ENCODE data around the gene MYO18A. TPM values are rescaled to one million over a fixed set of nuclear protein-coding genes. Genes with fewer than 3 reads are reported as not detected.
"Not testable (repeated sequence)": the region's sequence is repeated elsewhere in the genome, so short reads cannot be mapped to it uniquely, and the experiment has no call there.

The MYO18A gene
- total RNA-seq, 2 donors from 2014 or later, result 34.6 to 80.5 TPM

GRCh38 chr17:29148257-29148789, 31.9 kb downstream of the MYO18A start:
- Histone ChIP-seq H3K27me3 (replicated peaks; ENCODE audit: insufficient read depth) (no peaks in the 10 kb centered on the region), H3K9me3 (no peaks in the 10 kb centered on the region), H3K4me1 (replicated peaks) (peaks cover 6% of the 10 kb centered on the region), H3K27ac (peak overlapping the region; percentile 68 to 74), H3K4me3 (peak overlapping the region; percentile 40 to 41), H3K36me3 (no peaks in the 10 kb centered on the region)
- DNase-seq (ENCODE audit: low spot score), result no peak
- WGBS, result 33% methylated on average over 5 of the region's 5 CpGs
- intact Hi-C loops (cut with DNase I), result loop anchor here (2.0 kb wide), 3 partner anchors 32 to 144 kb away; partner anchors contain the start of gene MYO18A
- no peak for TF ChIP-seq POLR2A (IDR thresholded peaks at IDR 0.05)
- TF ChIP-seq POLR2AphosphoS5 (IDR thresholded peaks at IDR 0.05), result no peak
- TF ChIP-seq, protein P1, sequence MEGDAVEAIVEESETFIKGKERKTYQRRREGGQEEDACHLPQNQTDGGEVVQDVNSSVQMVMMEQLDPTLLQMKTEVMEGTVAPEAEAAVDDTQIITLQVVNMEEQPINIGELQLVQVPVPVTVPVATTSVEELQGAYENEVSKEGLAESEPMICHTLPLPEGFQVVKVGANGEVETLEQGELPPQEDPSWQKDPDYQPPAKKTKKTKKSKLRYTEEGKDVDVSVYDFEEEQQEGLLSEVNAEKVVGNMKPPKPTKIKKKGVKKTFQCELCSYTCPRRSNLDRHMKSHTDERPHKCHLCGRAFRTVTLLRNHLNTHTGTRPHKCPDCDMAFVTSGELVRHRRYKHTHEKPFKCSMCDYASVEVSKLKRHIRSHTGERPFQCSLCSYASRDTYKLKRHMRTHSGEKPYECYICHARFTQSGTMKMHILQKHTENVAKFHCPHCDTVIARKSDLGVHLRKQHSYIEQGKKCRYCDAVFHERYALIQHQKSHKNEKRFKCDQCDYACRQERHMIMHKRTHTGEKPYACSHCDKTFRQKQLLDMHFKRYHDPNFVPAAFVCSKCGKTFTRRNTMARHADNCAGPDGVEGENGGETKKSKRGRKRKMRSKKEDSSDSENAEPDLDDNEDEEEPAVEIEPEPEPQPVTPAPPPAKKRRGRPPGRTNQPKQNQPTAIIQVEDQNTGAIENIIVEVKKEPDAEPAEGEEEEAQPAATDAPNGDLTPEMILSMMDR (IDR thresholded peaks at IDR 0.05), result no peak

DNA sequence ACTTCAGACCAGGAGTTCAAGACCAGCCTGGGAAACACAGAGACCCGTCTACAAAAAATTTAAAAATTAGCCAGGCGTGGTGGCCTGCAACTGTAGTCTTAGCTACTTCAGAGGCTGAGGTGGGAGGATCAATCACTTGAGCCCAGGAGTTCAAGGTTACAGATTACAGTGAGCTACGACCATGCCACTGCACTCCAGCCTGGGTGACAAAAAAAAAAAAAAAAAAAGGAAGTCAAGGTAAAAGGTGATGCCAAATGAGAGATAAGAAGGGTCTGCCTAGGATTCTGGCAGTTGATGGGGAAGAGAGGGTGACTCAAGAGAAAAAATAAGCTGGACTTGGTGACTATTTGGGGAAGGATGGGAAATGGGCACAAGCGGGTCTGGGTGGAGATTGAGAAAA, 32.5 kb downstream of the MYO18A start:
- H3K27me3 ChIP-seq (replicated peaks; ENCODE audit: insufficient read depth), result no peaks in the 10 kb centered on the region
- peaks cover 6% of the 10 kb centered on the region for H3K4me1 ChIP-seq (replicated peaks)
- intact Hi-C loops (cut with DNase I), result loop anchor here (2.0 kb wide), 3 partner anchors 33 to 145 kb away; partner anchors contain the start of gene MYO18A
- WGBS, result 89% methylated on average over 4 of the region's 4 CpGs
- no peaks in the 10 kb centered on the region for H3K36me3 ChIP-seq
- H3K4me3 ChIP-seq, result no peak overlapping the region
- no peak for DNase-seq (ENCODE audit: low spot score)
- no peak overlapping the region for H3K27ac ChIP-seq
- no peak for TF ChIP-seq POLR2A (IDR thresholded peaks at IDR 0.05)
- no peak for TF ChIP-seq POLR2AphosphoS5 (IDR thresholded peaks at IDR 0.05)
- TF ChIP-seq, protein P1 (IDR thresholded peaks at IDR 0.05), result no peak
- no peaks in the 10 kb centered on the region for H3K9me3 ChIP-seq

DNA sequence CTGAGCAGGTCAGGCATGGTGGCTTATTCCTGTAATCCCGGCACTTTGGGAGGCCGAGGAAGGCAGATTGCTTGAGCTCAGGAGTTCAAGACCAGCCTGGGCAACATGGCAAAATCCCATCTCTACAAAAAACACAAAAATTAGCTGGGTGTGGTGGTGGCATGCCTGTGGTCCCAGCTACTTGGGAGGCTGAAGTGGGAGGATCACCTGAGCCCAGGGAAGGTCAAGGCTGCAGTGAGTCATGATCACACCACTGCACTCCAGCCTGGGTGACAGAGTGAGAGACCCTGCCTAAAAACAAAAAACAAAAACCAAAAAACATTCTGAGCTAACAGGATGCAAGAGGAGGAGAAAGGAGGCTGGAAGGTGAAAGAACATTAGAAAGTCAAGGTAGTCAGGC, 33.0 kb downstream of the MYO18A start:
- H3K9me3 ChIP-seq; H3K4me1 ChIP-seq (replicated peaks); intact Hi-C loops (cut with DNase I); DNase-seq (ENCODE audit: low spot score); H3K4me3 ChIP-seq; H3K27me3 ChIP-seq (replicated peaks; ENCODE audit: insufficient read depth); H3K27ac ChIP-seq; H3K36me3 ChIP-seq: not testable (repeated sequence)
- WGBS, result 58% methylated on average over 2 of the region's 2 CpGs

- no peak overlapping the region for H3K27ac ChIP-seq
- DNase-seq (ENCODE audit: low spot score), result no peak
- H3K36me3 ChIP-seq, result no peaks in the 10 kb centered on the region
- H3K27me3 ChIP-seq (replicated peaks; ENCODE audit: insufficient read depth), result no peaks in the 10 kb centered on the region
- TF ChIP-seq, protein P1 (IDR thresholded peaks at IDR 0.05), result no peak
- TF ChIP-seq POLR2A (IDR thresholded peaks at IDR 0.05), result no peak
- peaks cover 6% of the 10 kb centered on the region for H3K4me1 ChIP-seq (replicated peaks)
- no peaks in the 10 kb centered on the region for H3K9me3 ChIP-seq
- no peak overlapping the region for H3K4me3 ChIP-seq
- 91% methylated on average over 2 of the region's 2 CpGs for WGBS
- intact Hi-C loops (cut with DNase I), result no loop called here
Observed at GRCh38 chr17:29146369-29146972, 33.7 kb downstream of the MYO18A start.

DNA sequence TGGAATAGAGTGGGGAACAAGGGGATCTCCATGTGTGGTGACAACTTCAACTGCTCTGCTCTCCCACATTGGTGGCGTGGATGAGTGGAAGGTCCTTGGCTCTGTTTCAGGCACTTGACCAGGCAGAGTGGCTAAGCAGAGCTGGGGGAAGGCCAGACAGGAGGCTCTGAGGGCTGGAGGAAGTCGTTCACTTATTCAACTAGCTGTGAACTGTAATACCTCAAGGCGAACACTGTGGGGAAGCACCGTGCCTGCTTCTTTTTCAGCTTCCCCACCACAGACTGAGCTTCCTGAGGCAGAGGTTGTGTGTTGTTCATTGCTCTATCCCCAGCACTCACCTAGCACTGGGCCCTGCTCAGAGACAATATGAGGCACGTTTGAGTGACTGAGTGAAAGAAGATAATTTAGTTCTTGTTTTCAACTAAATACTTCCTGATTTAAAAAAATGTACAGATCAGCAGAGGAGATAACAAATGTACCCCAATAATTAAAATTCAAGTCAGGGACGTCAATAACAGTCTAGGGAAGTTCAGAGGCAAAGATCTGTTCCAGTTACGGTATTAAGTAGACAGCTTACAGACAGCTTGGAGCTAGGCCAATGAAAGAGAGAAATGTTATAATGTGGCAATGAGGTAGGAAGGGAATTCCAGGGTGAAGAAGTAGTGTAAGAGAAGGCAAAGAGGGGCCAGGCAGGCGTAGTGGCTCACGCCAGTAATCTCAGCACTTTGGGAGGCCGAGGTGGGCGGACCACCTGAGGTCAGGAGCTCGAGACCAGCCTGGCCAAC, 34.7 kb downstream of the MYO18A start:
- TF ChIP-seq POLR2AphosphoS5 (IDR thresholded peaks at IDR 0.05), result no peak
- TF ChIP-seq, protein P1 (IDR thresholded peaks at IDR 0.05), result peak in 3 of 4 experiments; percentile 37 to 72 (median 69)
- DNase-seq (ENCODE audit: low spot score), result peak; percentile 54
- Histone ChIP-seq H3K4me3 (no peak overlapping the region), H3K4me1 (replicated peaks) (peaks cover 6% of the 10 kb centered on the region), H3K9me3 (no peaks in the 10 kb centered on the region), H3K36me3 (no peaks in the 10 kb centered on the region), H3K27ac (no peak overlapping the region), H3K27me3 (replicated peaks; ENCODE audit: insufficient read depth) (no peaks in the 10 kb centered on the region)
- intact Hi-C loops (cut with DNase I), result no loop called here
- WGBS, result 48% methylated on average over 12 of the region's 12 CpGs

Data from prostate gland (tissue), 2 donors.